B cell (primary cell): ENCODE measurements around the gene MUC4. TPM values are rescaled to one million over a fixed set of nuclear protein-coding genes. Genes with fewer than 3 reads are reported as not detected.

Experiments
- ATAC-seq: fragments of 200-7000 bp; cut with Tn5 transposase; one replicate; pipeline ENCODE4 v1.10.0; 2021; ENCODE audit warnings: low read depth, mild to moderate bottlenecking, moderate number of reproducible peaks, moderate library complexity
- CTCF ChIA-PET: fragments of 350-600 bp; sonication (Branson Sonifier 250); formaldehyde crosslinking; loops from one replicate; lab custom pipeline; 2021; ENCODE audit warnings: antibody characterized with exemption, inconsistent platforms; lab: Charles Lee
- POLR2A ChIA-PET: fragments of 350-600 bp; sonication (Branson Sonifier 250); formaldehyde crosslinking; loops from one replicate; lab custom pipeline; 2021; ENCODE audit warnings: antibody characterized with exemption; lab: Charles Lee
- DNase-seq: peaks from one replicate; pipeline ENCODE4 v3.0.0; 2013
- H2AFZ ChIP-seq: 2 replicates; pipeline ENCODE4 v1.6.1; 2012; ENCODE audit warnings: mild to moderate bottlenecking, low read depth, low read length; ENCODE audit not compliant: insufficient read depth, poor library complexity, severe bottlenecking
- H3K27ac ChIP-seq, 2 donors: 1 replicate in 1 of 2; 2 replicates in 1 of 2; pipeline ENCODE4 v1.5.1; 2012 to 2013; ENCODE audit warnings: low read length in 2 of 2, mild to moderate bottlenecking in 2 of 2, moderate library complexity in 1 of 2
- H3K27me3 ChIP-seq, 4 experiments: fragments of 200-600 bp in 1 of 4; sonication (generic) in 1 of 4; replicated peaks in 1 of 4; 1 replicate in 2 of 4; 2 replicates in 2 of 4; pipeline versions ENCODE4 v1.6.1 to v1.7.0; 2013 to 2016; ENCODE audit warnings: low read length in 3 of 4, mild to moderate bottlenecking in 2 of 4, mixed read lengths in 1 of 4, moderate library complexity in 1 of 4; ENCODE audit not compliant: insufficient read depth in 4 of 4, control insufficient read depth in 3 of 4; ENCODE audit errors: control extremely low read depth in 1 of 4
- H3K36me3 ChIP-seq, 2 experiments: replicated peaks in 1 of 2; 1 replicate in 1 of 2; 2 replicates in 1 of 2; pipeline versions ENCODE4 v1.6.1 to v1.7.1; 2013; ENCODE audit warnings: low read length in 1 of 2; ENCODE audit not compliant: insufficient read depth in 2 of 2, control insufficient read depth in 1 of 2; ENCODE audit errors: control extremely low read depth in 1 of 2, extremely low read depth in 1 of 2
- H3K4me1 ChIP-seq, 2 donors: fragments of 200-600 bp in 1 of 2; sonication (generic) in 1 of 2; 1 replicate in 1 of 2; 2 replicates in 1 of 2; pipeline versions ENCODE4 v1.5.1 to v1.6.1; 2013 to 2017; ENCODE audit warnings: low read length in 2 of 2; ENCODE audit not compliant: control insufficient read depth in 2 of 2, insufficient read depth in 2 of 2
- H3K4me2 ChIP-seq: replicated peaks from 2 replicates; pipeline ENCODE3; 2012; ENCODE audit warnings: mild to moderate bottlenecking, low read depth, low read length; ENCODE audit not compliant: poor library complexity, severe bottlenecking
- H3K4me3 ChIP-seq, 5 experiments: fragments of 200-600 bp in 1 of 5; sonication (generic) in 1 of 5; 1 replicate in 3 of 5; 2 replicates in 2 of 5; pipeline versions ENCODE4 v1.5.1 to v1.7.0; 2011 to 2016; ENCODE audit warnings: low read length in 4 of 5, mild to moderate bottlenecking in 4 of 5, low read depth in 2 of 5, control low read depth in 1 of 5, moderate library complexity in 1 of 5; ENCODE audit not compliant: insufficient read depth in 1 of 5; ENCODE audit errors: control extremely low read depth in 1 of 5, extremely low read depth in 1 of 5
- H3K79me2 ChIP-seq: fragments of 200-600 bp; sonication (generic); one replicate; pipeline ENCODE4 v1.6.0; 2016; ENCODE audit warnings: low read length; ENCODE audit not compliant: control insufficient read depth, insufficient read depth
- H3K9ac ChIP-seq: fragments of 200-600 bp; sonication (generic); 2 replicates; pipeline ENCODE4 v1.6.1; 2017; ENCODE audit warnings: mild to moderate bottlenecking, low read length, moderate library complexity
- H3K9me3 ChIP-seq, 3 donors: one replicate each; pipeline versions ENCODE4 v1.6.1 to v1.7.1; 2013; ENCODE audit warnings: low read length in 2 of 3; ENCODE audit not compliant: control insufficient read depth in 2 of 3, insufficient read depth in 1 of 3; ENCODE audit errors: control extremely low read depth in 1 of 3
- H4K20me1 ChIP-seq: 2 replicates; pipeline ENCODE4 v1.6.0; 2012; ENCODE audit warnings: mild to moderate bottlenecking, low read length; ENCODE audit not compliant: insufficient read depth, control insufficient read depth, poor library complexity, severe bottlenecking
- H3K27ac Mint-ChIP-seq: one replicate; pipeline ENCODE4 v1.8.0; 2021; ENCODE audit warnings: mixed read lengths
- H3K27me3 Mint-ChIP-seq: one replicate; pipeline ENCODE4 v1.8.0; 2021; ENCODE audit warnings: mixed read lengths
- H3K4me1 Mint-ChIP-seq: one replicate; pipeline ENCODE4 v1.8.0; 2021; ENCODE audit warnings: mixed read lengths
- H3K4me3 Mint-ChIP-seq: one replicate; pipeline ENCODE4 v1.8.0; 2021; ENCODE audit warnings: mixed read lengths
- H3K9me3 Mint-ChIP-seq: one replicate; pipeline ENCODE4 v1.8.0; 2022; ENCODE audit warnings: mixed read lengths; ENCODE audit not compliant: insufficient read depth
- EZH2 ChIP-seq: IDR thresholded peaks from 2 replicates; pipeline ENCODE4 v1.6.1; 2012; ENCODE audit warnings: borderline replicate concordance, low read depth, mild to moderate bottlenecking, moderate library complexity, low read length; ENCODE audit not compliant: insufficient read depth, poor library complexity, severe bottlenecking
- WGBS: methylation state at CpG from one replicate; pipeline ENCODE4 v1.1.5; 2013; ENCODE audit warnings: missing lambda C conversion rate; ENCODE audit not compliant: insufficient coverage; 5-methylcytosine and 5-hydroxymethylcytosine counted together
- intact Hi-C: fragments of 100-400 bp; cut with micrococcal nuclease; formaldehyde crosslinking; loops from one replicate; pipeline ENCODE4 v1.10.0; 2022
- polyA plus RNA-seq: library from polyadenylated mRNA; depleted of rRNA; stranded (reverse); fragments of >200 nt; gene quantifications from 2 replicates; pipeline ENCODE4 v1.2.3, GENCODE V29; 2012
- total RNA-seq, 2 donors: library from RNA; stranded (reverse); fragments of 120-200 nt in 1 of 2; gene quantifications; 1 replicate in 1 of 2; 2 replicates in 1 of 2; pipeline versions ENCODE4 v1.2.3 to v1.2.4, GENCODE V29; 2013 to 2022
- TF ChIP-seq, protein P1 (sequence below): fragments of 200-600 bp; IDR thresholded peaks from one replicate; pipeline ENCODE4 v1.8.0; 2022; ENCODE audit warnings: antibody characterized with exemption, mild to moderate bottlenecking

MUC4 gene
- total and polyA plus RNA-seq, 2 donors (not counting 1 experiment from before 2014, with no cell fraction given), result 0.22 to 1.2 TPM

DNA sequence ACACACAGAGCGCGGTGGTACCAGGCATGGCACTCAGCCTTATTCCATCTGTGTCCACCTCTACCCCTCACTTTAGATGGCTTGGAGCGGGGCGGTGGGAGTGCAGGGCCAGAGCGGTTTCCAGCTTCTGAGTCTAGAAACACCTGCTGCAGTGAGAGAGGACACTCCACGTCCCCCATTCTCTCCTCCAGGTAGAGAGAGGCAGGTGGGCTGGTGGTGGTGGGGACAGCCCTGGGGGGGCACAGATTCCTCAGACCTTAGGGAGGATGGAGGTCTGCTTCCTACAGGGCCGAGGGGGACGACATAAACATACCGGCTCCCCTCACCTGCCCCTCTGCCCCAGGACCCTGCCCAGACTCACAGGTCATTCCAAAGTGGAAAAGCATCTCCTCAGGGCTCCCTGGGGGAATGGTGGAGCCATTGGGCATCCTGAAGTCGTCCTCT, 50.6 kb downstream of the MUC4 start:
- H3K27me3 Mint-ChIP-seq, result peaks cover 48% of the 10 kb centered on the region
- H3K4me3 Mint-ChIP-seq, result no peak overlapping the region
- CTCF ChIA-PET, result no interaction called here
- intact Hi-C loops, result no loop called here
- H3K4me1 Mint-ChIP-seq, result no peaks in the 10 kb centered on the region
- Histone ChIP-seq H3K9me3 (no peaks in the 10 kb centered on the region), H2AFZ (no peak overlapping the region), H3K4me2 (no peak overlapping the region), H4K20me1 (no peaks in the 10 kb centered on the region), H3K9ac (no peak overlapping the region), H3K27ac (no peak overlapping the region), H3K27me3 (peaks cover 0 to 32% (median 7%) of the 10 kb centered on the region in 4 experiments), H3K4me1 (peaks cover 0 to 3% of the 10 kb centered on the region in 2 donors), H3K79me2 (no peaks in the 10 kb centered on the region), H3K36me3 (no peaks in the 10 kb centered on the region), H3K4me3 (no peak overlapping the region)
- no peaks in the 10 kb centered on the region for H3K9me3 Mint-ChIP-seq
- ATAC-seq (no peak), DNase-seq (no peak)
- POLR2A ChIA-PET, result no interaction called here
- no peak overlapping the region for H3K27ac Mint-ChIP-seq
- 67% methylated on average over 3 of the region's 10 CpGs for WGBS
- TF ChIP-seq, protein P1, sequence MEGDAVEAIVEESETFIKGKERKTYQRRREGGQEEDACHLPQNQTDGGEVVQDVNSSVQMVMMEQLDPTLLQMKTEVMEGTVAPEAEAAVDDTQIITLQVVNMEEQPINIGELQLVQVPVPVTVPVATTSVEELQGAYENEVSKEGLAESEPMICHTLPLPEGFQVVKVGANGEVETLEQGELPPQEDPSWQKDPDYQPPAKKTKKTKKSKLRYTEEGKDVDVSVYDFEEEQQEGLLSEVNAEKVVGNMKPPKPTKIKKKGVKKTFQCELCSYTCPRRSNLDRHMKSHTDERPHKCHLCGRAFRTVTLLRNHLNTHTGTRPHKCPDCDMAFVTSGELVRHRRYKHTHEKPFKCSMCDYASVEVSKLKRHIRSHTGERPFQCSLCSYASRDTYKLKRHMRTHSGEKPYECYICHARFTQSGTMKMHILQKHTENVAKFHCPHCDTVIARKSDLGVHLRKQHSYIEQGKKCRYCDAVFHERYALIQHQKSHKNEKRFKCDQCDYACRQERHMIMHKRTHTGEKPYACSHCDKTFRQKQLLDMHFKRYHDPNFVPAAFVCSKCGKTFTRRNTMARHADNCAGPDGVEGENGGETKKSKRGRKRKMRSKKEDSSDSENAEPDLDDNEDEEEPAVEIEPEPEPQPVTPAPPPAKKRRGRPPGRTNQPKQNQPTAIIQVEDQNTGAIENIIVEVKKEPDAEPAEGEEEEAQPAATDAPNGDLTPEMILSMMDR, result no peak
- TF ChIP-seq EZH2, result no peak

DNA sequence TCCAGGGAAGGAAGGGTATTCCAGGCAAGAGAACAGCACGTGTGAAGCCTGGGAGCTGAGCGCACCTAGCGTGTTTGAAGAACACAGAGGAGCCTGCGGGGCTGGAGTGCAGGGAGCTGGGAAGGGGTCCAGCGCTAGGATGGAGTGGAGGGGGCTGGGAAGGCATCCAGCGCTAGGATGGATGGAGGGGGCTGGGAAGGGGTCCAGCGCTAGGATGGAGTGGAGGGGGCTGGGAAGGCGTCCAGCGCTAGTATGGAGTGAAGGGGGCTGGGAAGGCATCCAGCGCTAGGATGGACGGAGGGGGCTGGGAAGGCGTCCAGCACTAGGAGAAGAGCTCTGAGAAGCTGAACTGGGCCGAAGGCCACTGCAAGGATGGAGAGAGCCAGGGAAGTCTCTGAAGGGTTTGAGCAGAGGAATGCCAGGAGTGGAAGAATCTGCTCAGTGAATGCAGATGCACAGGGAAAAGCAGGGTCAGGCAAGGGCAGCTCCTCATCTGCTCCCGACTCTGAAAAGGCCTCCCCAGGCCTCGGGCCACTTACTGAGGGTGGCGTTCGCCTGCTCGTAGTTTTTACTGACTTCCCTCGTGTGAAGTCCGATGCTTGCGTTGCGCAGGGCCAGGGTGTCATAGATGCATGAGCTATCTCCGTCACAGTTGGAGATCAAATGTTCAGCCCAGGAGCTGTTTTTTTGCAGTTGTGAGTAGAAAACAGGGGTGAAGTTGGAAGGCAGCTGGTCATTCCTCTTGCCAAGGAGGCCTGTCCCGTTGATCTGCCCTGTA, 51.2 kb downstream of the MUC4 start:
- ChIA-PET CTCF (no interaction called here), POLR2A (no interaction called here)
- Histone ChIP-seq H3K4me1 (peaks cover 0 to 3% of the 10 kb centered on the region in 2 donors), H2AFZ (no peak overlapping the region), H3K9ac (no peak overlapping the region), H3K27ac (no peak overlapping the region), H3K36me3 (no peaks in the 10 kb centered on the region), H3K4me2 (no peak overlapping the region), H3K4me3 (no peak overlapping the region), H3K9me3 (no peaks in the 10 kb centered on the region), H3K27me3 (peaks cover 0 to 32% (median 7%) of the 10 kb centered on the region in 4 experiments), H4K20me1 (no peaks in the 10 kb centered on the region), H3K79me2 (no peaks in the 10 kb centered on the region)
- DNase-seq (no peak), ATAC-seq (no peak)
- WGBS, result 87% methylated on average over 24 of the region's 24 CpGs
- TF ChIP-seq EZH2, result no peak
- TF ChIP-seq, protein P1, result no peak
- Mint-ChIP-seq H3K4me3 (no peak overlapping the region), H3K9me3 (no peaks in the 10 kb centered on the region), H3K27ac (no peak overlapping the region), H3K27me3 (peaks cover 52% of the 10 kb centered on the region), H3K4me1 (no peaks in the 10 kb centered on the region)
- intact Hi-C loops, result no loop called here
